HepG2 (cell line): Measurements from ENCODE around the gene RPS14. TPM values are rescaled to one million over a fixed set of nuclear protein-coding genes. Genes with fewer than 3 reads are reported as not detected.

Experiments
- ATF1 ChIP-seq: IDR thresholded peaks from 2 replicates; pipeline ENCODE4 v1.6.1; 2016; ENCODE audit warnings: mild to moderate bottlenecking, control low read depth
- CAMTA2 ChIP-seq: sonication (generic); formaldehyde crosslinking; IDR thresholded peaks from 2 replicates; pipeline ENCODE4 v1.4.0; 2020; ENCODE audit warnings: mild to moderate bottlenecking, missing genetic modification reagents, borderline replicate concordance
- CSRNP2 ChIP-seq: sonication (generic); formaldehyde crosslinking; conservative IDR thresholded peaks from 2 replicates; pipeline ENCODE4 v1.8.0; 2022; ENCODE audit warnings: low read depth, missing genetic modification reagents
- DNMT1 ChIP-seq: sonication (generic); formaldehyde crosslinking; IDR thresholded peaks from 2 replicates; pipeline ENCODE4 v1.5.1; 2020; ENCODE audit warnings: mild to moderate bottlenecking, missing genetic modification reagents
- ELF3 ChIP-seq: IDR thresholded peaks from 2 replicates; pipeline ENCODE4 v1.6.1; 2016; ENCODE audit warnings: missing genetic modification reagents, missing compliant biosample characterization
- ISX ChIP-seq: sonication (generic); formaldehyde crosslinking; conservative IDR thresholded peaks from 2 replicates; pipeline ENCODE4 v1.5.0; 2020; ENCODE audit warnings: missing genetic modification reagents
- JUNB ChIP-seq: sonication (generic); formaldehyde crosslinking; IDR thresholded peaks from 2 replicates; pipeline ENCODE4 v1.8.0; 2022; ENCODE audit warnings: missing genetic modification reagents, mild to moderate bottlenecking, borderline replicate concordance
- KLF11 ChIP-seq: IDR thresholded peaks from 2 replicates; pipeline ENCODE4 v1.6.1; 2016; ENCODE audit warnings: missing compliant biosample characterization
- MAZ ChIP-seq, 2 experiments: sonication (generic) in 1 of 2; formaldehyde crosslinking in 1 of 2; IDR thresholded peaks; 2 replicates each; pipeline versions ENCODE4 v1.5.0 to v1.6.1; 2012 to 2020; ENCODE audit warnings: low read depth in 2 of 2, mild to moderate bottlenecking in 2 of 2, borderline replicate concordance in 1 of 2, improper control_type of control experiment in 1 of 2, low read length in 1 of 2, missing genetic modification reagents in 1 of 2, moderate library complexity in 1 of 2
- PATZ1 ChIP-seq: sonication (generic); formaldehyde crosslinking; IDR thresholded peaks from 2 replicates; pipeline ENCODE4 v1.4.0; 2020; ENCODE audit warnings: missing genetic modification reagents
- POGZ ChIP-seq: sonication (generic); formaldehyde crosslinking; IDR thresholded peaks from 2 replicates; pipeline ENCODE4 v1.4.0; 2020; ENCODE audit warnings: mild to moderate bottlenecking, missing genetic modification reagents
- PRPF4 ChIP-seq: fragments of 200-400 bp; formaldehyde crosslinking; IDR thresholded peaks from 2 replicates; pipeline ENCODE4 v1.6.1; 2016; ENCODE audit warnings: low read length, low read depth; ENCODE audit not compliant: poor library complexity, severe bottlenecking
- SRSF1 ChIP-seq: fragments of 200-400 bp; formaldehyde crosslinking; optimal IDR thresholded peaks from 2 replicates; pipeline ENCODE3; 2017; ENCODE audit warnings: mild to moderate bottlenecking, low read depth, low read length, moderate library complexity
- SSRP1 ChIP-seq: IDR thresholded peaks from 2 replicates; pipeline ENCODE4 v1.6.1; 2016; ENCODE audit warnings: control low read depth
- TARDBP ChIP-seq: sonication (generic); formaldehyde crosslinking; IDR thresholded peaks from 2 replicates; pipeline ENCODE4 v1.8.0; 2022; ENCODE audit warnings: mild to moderate bottlenecking, missing genetic modification reagents
- ZKSCAN1 ChIP-seq: fragments of 150-350 bp; IDR thresholded peaks from 2 replicates; pipeline ENCODE4 v1.6.1; 2014; ENCODE audit warnings: low read length
- ZNF224 ChIP-seq: sonication (generic); formaldehyde crosslinking; IDR thresholded peaks from 2 replicates; pipeline ENCODE4 v1.5.0; 2020; ENCODE audit warnings: mild to moderate bottlenecking, missing genetic modification reagents
- ZNF234 ChIP-seq: sonication (generic); formaldehyde crosslinking; conservative IDR thresholded peaks from 2 replicates; pipeline ENCODE4 v1.5.1; 2020; ENCODE audit warnings: mild to moderate bottlenecking, missing genetic modification reagents
- ZNF256 ChIP-seq: sonication (generic); formaldehyde crosslinking; conservative IDR thresholded peaks from 2 replicates; pipeline ENCODE4 v1.4.0; 2020; ENCODE audit warnings: missing genetic modification reagents
- ZNF275 ChIP-seq: sonication (generic); formaldehyde crosslinking; IDR thresholded peaks from 2 replicates; pipeline ENCODE4 v1.8.0; 2022; ENCODE audit warnings: missing genetic modification reagents, mild to moderate bottlenecking, inconsistent platforms, borderline replicate concordance
- polyA plus RNA-seq, 8 experiments: library from polyadenylated mRNA; depleted of rRNA in 3 of 8; stranded (reverse) in 7 of 8; unstranded in 1 of 8; fragments of >200 nt; fragmentation: Illumina TruSeq in 4 of 8; extraction: Trizol in 4 of 8; gene quantifications; 2 replicates each; pipeline versions ENCODE4 v1.2.1 to v1.2.3, GENCODE V29; 2011 to 2016; ENCODE audit warnings: low read depth in 4 of 8, missing spikeins in 1 of 8, mixed read lengths in 1 of 8; ENCODE audit not compliant: insufficient read depth in 1 of 8
- total RNA-seq, 5 experiments: library from RNA; depleted of rRNA; stranded (reverse); fragments of >200 nt; fragmentation: Illumina TruSeq; extraction: Trizol; gene quantifications; 2 replicates each; pipeline ENCODE4 v1.2.3, GENCODE V29; 2016; ENCODE audit warnings: low read depth in 1 of 5
- TF ChIP-seq, protein P1 (sequence below): sonication (generic); formaldehyde crosslinking; IDR thresholded peaks from 2 replicates; pipeline ENCODE4 v1.9.0; 2021; ENCODE audit warnings: missing genetic modification reagents, mild to moderate bottlenecking, borderline replicate concordance

RPS14 gene
- total and polyA plus RNA-seq, 2 of the 13 experiments (the other 11 are each of a cell fraction or from before 2014, with no cell fraction given), result 2,116 to 3,295 TPM

- TF ChIP-seq PATZ1 (CRISPR knock-in tag) (0 out of 2 replicates have a peak, but pooled peaks have one; percentile 26), ELF3 (0 out of 2 replicates have a peak, but pooled peaks have one; percentile 11), SSRP1 (no peak), ZNF256 (no peak), SRSF1 (peak; percentile 9), POGZ (CRISPR knock-in tag) (peak; percentile 5; the same call in 1 of the 2 replicates), JUNB (CRISPR knock-in tag) (no peak), CAMTA2 (CRISPR knock-in tag) (no peak), ISX (CRISPR knock-in tag) (no peak), ZKSCAN1 (no peak), CSRNP2 (CRISPR knock-in tag) (no peak), ZNF224 (CRISPR knock-in tag) (0 out of 2 replicates have a peak, but pooled peaks have one; percentile 59), PRPF4 (no peak), ZNF234 (CRISPR knock-in tag) (no peak), ATF1 (CRISPR knock-in tag) (no peak), DNMT1 (0 out of 2 replicates have a peak, but pooled peaks have one; percentile 65), TARDBP (CRISPR knock-in tag) (no peak; the same call in 1 of the 2 replicates), MAZ (IDR thresholded peaks at IDR 0.05; ENCODE audit: borderline replicate concordance, low read depth, low read length) (no peak), MAZ (CRISPR knock-in tag; IDR thresholded peaks at IDR 0.05; ENCODE audit: low read depth) (no peak), ZNF275 (CRISPR knock-in tag) (no peak), KLF11 (no peak)
- TF ChIP-seq, protein P1, sequence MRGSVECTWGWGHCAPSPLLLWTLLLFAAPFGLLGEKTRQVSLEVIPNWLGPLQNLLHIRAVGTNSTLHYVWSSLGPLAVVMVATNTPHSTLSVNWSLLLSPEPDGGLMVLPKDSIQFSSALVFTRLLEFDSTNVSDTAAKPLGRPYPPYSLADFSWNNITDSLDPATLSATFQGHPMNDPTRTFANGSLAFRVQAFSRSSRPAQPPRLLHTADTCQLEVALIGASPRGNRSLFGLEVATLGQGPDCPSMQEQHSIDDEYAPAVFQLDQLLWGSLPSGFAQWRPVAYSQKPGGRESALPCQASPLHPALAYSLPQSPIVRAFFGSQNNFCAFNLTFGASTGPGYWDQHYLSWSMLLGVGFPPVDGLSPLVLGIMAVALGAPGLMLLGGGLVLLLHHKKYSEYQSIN, result no peak
These were observed 21.2 kb downstream of the RPS14 start (continued) for GRCh38 chr5:150428106-150428876.
